DOHH2 (cell line): ENCODE measurements around the gene GYG2.

ENCODE experiments used
- CTCF ChIP-seq: fragments of 200-600 bp; sonication (generic); IDR thresholded peaks from one replicate; pipeline ENCODE4 v1.5.1; 2014; ENCODE audit warnings: antibody characterized with exemption, mild to moderate bottlenecking, low read depth, low read length; ENCODE audit not compliant: poor library complexity, severe bottlenecking
- EZH2phosphoT487 ChIP-seq: fragments of 200-600 bp; sonication (generic); IDR thresholded peaks from 2 replicates; pipeline ENCODE4 v1.6.1; 2017; ENCODE audit warnings: borderline replicate concordance, mild to moderate bottlenecking, antibody characterized with exemption, low read length, moderate library complexity, mixed read lengths

- TF ChIP-seq CTCF (no peak), EZH2phosphoT487 (no peak)
Observed at GRCh38 chrX:2907295-2907694, 78.6 kb downstream of the GYG2 start.
